Nephron progenitor cell (in vitro differentiated cells): ENCODE data around the gene UBE2J1.

Experiments
- DNase-seq: peaks from one replicate; pipeline ENCODE4 v3.0.0; 2021
- H3K27ac Mint-ChIP-seq: 2 replicates; pipeline ENCODE4 v1.8.0; 2021; ENCODE audit warnings: mild to moderate bottlenecking, moderate library complexity, mixed read lengths
- H3K27me3 Mint-ChIP-seq: 2 replicates; pipeline ENCODE4 v1.8.0; 2021; ENCODE audit warnings: mild to moderate bottlenecking, low read depth, mixed read lengths; ENCODE audit not compliant: poor library complexity
- H3K36me3 Mint-ChIP-seq: 2 replicates; pipeline ENCODE4 v1.8.0; 2021; ENCODE audit warnings: low read depth, mixed read lengths
- H3K4me1 Mint-ChIP-seq: 2 replicates; pipeline ENCODE4 v1.8.0; 2021; ENCODE audit warnings: mixed read lengths
- H3K4me3 Mint-ChIP-seq: 2 replicates; pipeline ENCODE4 v1.8.0; 2021; ENCODE audit warnings: mild to moderate bottlenecking, moderate library complexity, mixed read lengths
- H3K9me3 Mint-ChIP-seq: 2 replicates; pipeline ENCODE4 v1.8.0; 2021; ENCODE audit warnings: mild to moderate bottlenecking, moderate library complexity, mixed read lengths
- CTCF ChIP-seq: fragments of 200-600 bp; sonication (generic); IDR thresholded peaks from 2 replicates; pipeline ENCODE4 v1.5.0; 2021; ENCODE audit warnings: antibody characterized with exemption

Gene UBE2J1

DNA sequence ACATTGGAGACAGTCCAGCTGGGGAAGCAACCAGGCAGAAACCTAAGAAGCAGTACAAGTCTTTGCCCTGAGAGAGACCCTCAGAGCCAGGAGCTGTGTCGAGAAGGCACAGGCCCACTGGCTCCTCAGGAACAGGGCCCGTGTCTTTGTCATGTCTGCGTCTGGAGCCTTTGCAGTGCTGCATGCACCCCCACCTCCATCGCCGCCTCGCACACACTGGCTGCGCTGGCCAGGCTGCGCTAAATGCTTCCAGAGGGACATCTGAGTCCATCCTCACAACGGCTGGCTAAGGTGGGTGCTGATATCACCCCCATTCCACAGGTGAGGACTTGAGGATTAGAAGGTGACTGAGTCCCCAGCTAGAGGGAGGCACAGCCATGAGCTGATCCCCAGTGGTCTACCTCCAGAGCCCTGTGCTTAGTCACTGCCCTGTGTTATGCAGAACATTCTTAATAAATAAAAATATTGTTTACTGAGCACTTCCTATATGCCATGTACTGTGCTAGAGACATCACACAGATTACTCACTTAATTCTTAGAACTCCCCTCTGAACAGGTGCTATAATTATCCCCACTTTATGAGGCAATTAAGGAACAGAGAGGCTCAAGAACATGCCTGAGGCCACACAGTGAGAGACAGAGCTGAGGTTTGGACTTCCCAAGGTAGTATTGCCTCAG is 65.0 kb downstream of the UBE2J1 start:
- TF ChIP-seq CTCF: no peak
- Mint-ChIP-seq H3K9me3 (no peaks in the 10 kb centered on the region), H3K4me1 (peaks cover 22% of the 10 kb centered on the region), H3K27ac (no peak overlapping the region), H3K27me3 (peaks cover 3% of the 10 kb centered on the region), H3K4me3 (no peak overlapping the region), H3K36me3 (no peaks in the 10 kb centered on the region)
- DNase-seq: no peak

GRCh38 chr6:89286516-89286915 is 66.0 kb downstream of the UBE2J1 start:
- Mint-ChIP-seq H3K27ac (no peak overlapping the region), H3K36me3 (no peaks in the 10 kb centered on the region), H3K4me1 (peaks cover 27% of the 10 kb centered on the region)

GRCh38 chr6:89284963-89285735 is 67.4 kb downstream of the UBE2J1 start:
- H3K27me3 Mint-ChIP-seq: peaks cover 3% of the 10 kb centered on the region
- no peak for TF ChIP-seq CTCF
- peaks cover 21% of the 10 kb centered on the region for H3K4me1 Mint-ChIP-seq
- no peaks in the 10 kb centered on the region for H3K36me3 Mint-ChIP-seq
- no peak for DNase-seq
- peak overlapping the region; percentile 29 for H3K27ac Mint-ChIP-seq
- no peaks in the 10 kb centered on the region for H3K9me3 Mint-ChIP-seq
- H3K4me3 Mint-ChIP-seq: no peak overlapping the region

More at GRCh38 chr6:89286516-89286915, 66.0 kb downstream of the UBE2J1 start:
- no peak for TF ChIP-seq CTCF
- Mint-ChIP-seq H3K27me3 (peaks cover 3% of the 10 kb centered on the region), H3K9me3 (no peaks in the 10 kb centered on the region), H3K4me3 (peak overlapping the region; percentile 50)
- DNase-seq: no peak

DNA sequence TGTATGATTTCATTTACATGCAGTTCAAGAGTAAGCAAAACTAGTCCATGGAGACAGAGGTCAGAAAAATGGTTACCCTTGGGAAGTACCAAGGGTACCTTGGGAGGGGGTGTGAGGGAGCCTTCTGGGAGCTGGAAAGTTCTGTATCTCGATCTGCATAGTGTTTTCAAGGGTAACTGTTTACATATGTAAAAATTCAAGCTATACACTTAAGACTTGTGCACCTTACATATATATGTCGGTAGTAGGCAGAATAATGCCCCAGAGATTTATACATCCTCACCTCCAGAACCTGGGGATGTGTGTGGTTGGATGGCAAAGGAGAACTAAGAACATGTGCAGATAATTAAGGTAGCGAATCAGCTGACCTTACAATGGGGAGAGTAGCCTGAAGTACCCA is 68.4 kb downstream of the UBE2J1 start:
- no peak for TF ChIP-seq CTCF
- no peaks in the 10 kb centered on the region for H3K36me3 Mint-ChIP-seq
- no peak overlapping the region for H3K4me3 Mint-ChIP-seq
- H3K27me3 Mint-ChIP-seq: peaks cover 3% of the 10 kb centered on the region
- no peak for DNase-seq
- peaks cover 21% of the 10 kb centered on the region for H3K4me1 Mint-ChIP-seq
- peak overlapping the region; percentile 46 for H3K27ac Mint-ChIP-seq
- H3K9me3 Mint-ChIP-seq: no peaks in the 10 kb centered on the region

GRCh38 chr6:89282749-89283148 is 69.8 kb downstream of the UBE2J1 start:
- H3K27ac Mint-ChIP-seq: no peak overlapping the region

More at GRCh38 chr6:89282749-89283148, 69.8 kb downstream of the UBE2J1 start:
- TF ChIP-seq CTCF: no peak
- Mint-ChIP-seq H3K27me3 (peaks cover 5% of the 10 kb centered on the region), H3K4me1 (peaks cover 21% of the 10 kb centered on the region), H3K9me3 (no peaks in the 10 kb centered on the region), H3K4me3 (no peak overlapping the region), H3K36me3 (no peaks in the 10 kb centered on the region)
- DNase-seq: no peak
